CD14-positive monocyte (primary cell): ENCODE data around the gene SHMT2. TPM values are rescaled to one million over a fixed set of nuclear protein-coding genes. Genes with fewer than 3 reads are reported as not detected.

Source experiments
- DNase-seq, 3 donors: peaks; one replicate each; pipeline ENCODE4 v3.0.0-alpha.2; 2011 to 2022
- H2AFZ ChIP-seq: 2 replicates; pipeline ENCODE4 v1.6.0; 2012; ENCODE audit warnings: mild to moderate bottlenecking, low read depth, low read length, inconsistent platforms; ENCODE audit not compliant: insufficient read depth, poor library complexity, severe bottlenecking
- H3K27ac ChIP-seq, 2 donors: 1 replicate in 1 of 2; 2 replicates in 1 of 2; pipeline ENCODE4 v1.5.1; 2012 to 2013; ENCODE audit warnings: low read length in 2 of 2, control low read depth in 1 of 2, inconsistent platforms in 1 of 2, low read depth in 1 of 2, mild to moderate bottlenecking in 1 of 2
- H3K27me3 ChIP-seq, 2 donors: one replicate each; pipeline versions ENCODE4 v1.6.0 to v1.6.1; 2011 to 2013; ENCODE audit warnings: low read length in 2 of 2; ENCODE audit not compliant: control insufficient read depth in 2 of 2, insufficient read depth in 2 of 2
- H3K36me3 ChIP-seq, 2 donors: replicated peaks in 1 of 2; 1 replicate in 1 of 2; 2 replicates in 1 of 2; pipeline versions ENCODE4 v1.5.1 to v1.6.1; 2012 to 2013; ENCODE audit warnings: low read length in 2 of 2, control low read depth in 1 of 2, inconsistent platforms in 1 of 2, mild to moderate bottlenecking in 1 of 2; ENCODE audit not compliant: insufficient read depth in 2 of 2, control insufficient read depth in 1 of 2
- H3K4me1 ChIP-seq, 2 donors: 1 replicate in 1 of 2; 2 replicates in 1 of 2; pipeline versions ENCODE4 v1.5.1 to v1.6.1; 2012 to 2013; ENCODE audit warnings: low read length in 2 of 2, control low read depth in 1 of 2, inconsistent platforms in 1 of 2, mild to moderate bottlenecking in 1 of 2, moderate library complexity in 1 of 2; ENCODE audit not compliant: insufficient read depth in 2 of 2, control insufficient read depth in 1 of 2
- H3K4me2 ChIP-seq: replicated peaks from 2 replicates; pipeline ENCODE3; 2012; ENCODE audit warnings: low read length, moderate library complexity, mild to moderate bottlenecking; ENCODE audit not compliant: poor library complexity, severe bottlenecking; ENCODE audit errors: extremely low read depth
- H3K4me3 ChIP-seq, 3 experiments: fragments of 200-600 bp in 1 of 3; sonication (generic) in 1 of 3; replicated peaks in 1 of 3; 1 replicate in 2 of 3; 2 replicates in 1 of 3; pipeline ENCODE4 v1.5.1; 2011 to 2013; ENCODE audit warnings: low read length in 3 of 3, mild to moderate bottlenecking in 3 of 3, control low read depth in 2 of 3, low read depth in 2 of 3, inconsistent platforms in 1 of 3, moderate library complexity in 1 of 3
- H3K79me2 ChIP-seq: 2 replicates; pipeline ENCODE4 v1.6.0; 2012; ENCODE audit warnings: mild to moderate bottlenecking, control low read depth, inconsistent platforms, low read length, moderate library complexity; ENCODE audit not compliant: insufficient read depth
- H3K9ac ChIP-seq: 2 replicates; pipeline ENCODE4 v1.6.0; 2017; ENCODE audit warnings: low read length, mild to moderate bottlenecking; ENCODE audit not compliant: insufficient read depth, poor library complexity, severe bottlenecking
- H3K9me3 ChIP-seq, 2 donors: replicated peaks in 1 of 2; 1 replicate in 1 of 2; 2 replicates in 1 of 2; pipeline versions ENCODE4 v1.5.1 to v1.6.1; 2012 to 2013; ENCODE audit warnings: low read length in 2 of 2, control low read depth in 1 of 2; ENCODE audit not compliant: control insufficient read depth in 1 of 2, insufficient read depth in 1 of 2
- H4K20me1 ChIP-seq: 2 replicates; pipeline ENCODE4 v1.6.0; 2012; ENCODE audit warnings: mild to moderate bottlenecking, low read length, control low read depth, moderate library complexity; ENCODE audit not compliant: insufficient read depth
- H3K27ac Mint-ChIP-seq, 7 donors: one replicate each; pipeline ENCODE4 v1.8.0; 2020; ENCODE audit warnings: mild to moderate bottlenecking in 7 of 7, mixed read lengths in 7 of 7, moderate library complexity in 6 of 7, inconsistent platforms in 2 of 7
- H3K27me3 Mint-ChIP-seq, 3 donors: one replicate each; pipeline ENCODE4 v1.8.0; 2021 to 2022; ENCODE audit warnings: low read depth in 3 of 3, mild to moderate bottlenecking in 3 of 3, mixed read lengths in 3 of 3, moderate library complexity in 3 of 3, inconsistent platforms in 1 of 3
- H3K36me3 Mint-ChIP-seq, 2 donors: one replicate each; pipeline ENCODE4 v1.8.0; 2020; ENCODE audit warnings: mixed read lengths in 2 of 2, inconsistent platforms in 1 of 2, mild to moderate bottlenecking in 1 of 2
- H3K4me1 Mint-ChIP-seq: one replicate; pipeline ENCODE4 v1.8.0; 2020; ENCODE audit warnings: mild to moderate bottlenecking, mixed read lengths
- H3K4me3 Mint-ChIP-seq, 2 donors: one replicate each; pipeline ENCODE4 v1.8.0; 2020; ENCODE audit warnings: mild to moderate bottlenecking in 2 of 2, mixed read lengths in 2 of 2, moderate library complexity in 1 of 2
- H3K9me3 Mint-ChIP-seq, 7 donors: one replicate each; pipeline ENCODE4 v1.8.0; 2020 to 2022; ENCODE audit warnings: mixed read lengths in 7 of 7, mild to moderate bottlenecking in 6 of 7, moderate library complexity in 6 of 7, inconsistent platforms in 2 of 7
- WGBS: methylation state at CpG from one replicate; pipeline ENCODE4 v1.1.5; 2013; ENCODE audit warnings: missing lambda C conversion rate; ENCODE audit not compliant: insufficient coverage; 5-methylcytosine and 5-hydroxymethylcytosine counted together
- intact Hi-C, 2 donors: fragments of 100-400 bp; cut with micrococcal nuclease; formaldehyde crosslinking; loops; one replicate each; pipeline versions ENCODE4 v1.15.0 to v1.15.1; 2023
- polyA plus RNA-seq, 3 donors: library from polyadenylated mRNA; depleted of rRNA in 1 of 3; unstranded in 2 of 3; stranded (reverse) in 1 of 3; fragments of 300-500 nt in 2 of 3; fragments of >200 nt in 1 of 3; fragmentation: Illumina TruSeq in 2 of 3; gene quantifications; 1 replicate in 2 of 3; 2 replicates in 1 of 3; pipeline ENCODE4 v1.2.3, GENCODE V29; 2012 to 2021
- TF ChIP-seq, protein P1 (sequence below): fragments of 200-600 bp; IDR thresholded peaks from one replicate; pipeline ENCODE4 v1.8.0; 2022; ENCODE audit warnings: antibody characterized with exemption, mild to moderate bottlenecking

SHMT2 gene
- polyA plus RNA-seq, 3 donors, result 36.8 to 52.0 (median 39.8) TPM

DNA sequence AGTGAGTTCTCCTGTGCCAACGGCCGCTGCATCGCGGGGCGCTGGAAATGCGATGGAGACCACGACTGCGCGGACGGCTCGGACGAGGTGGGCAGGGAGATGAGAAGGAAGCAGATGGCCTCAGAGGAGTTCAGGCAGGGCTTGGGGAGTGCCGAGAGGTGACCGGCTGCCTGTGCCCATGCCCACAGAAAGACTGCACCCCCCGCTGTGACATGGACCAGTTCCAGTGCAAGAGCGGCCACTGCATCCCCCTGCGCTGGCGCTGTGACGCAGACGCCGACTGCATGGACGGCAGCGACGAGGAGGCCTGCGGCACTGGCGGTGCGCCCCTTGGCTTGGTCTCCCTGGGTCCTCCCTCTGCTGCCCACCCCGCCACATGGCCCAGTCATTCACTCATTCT, 26.3 kb upstream of the SHMT2 start:
- Histone ChIP-seq H3K4me2 (no peak overlapping the region), H4K20me1 (peaks cover 96% of the 10 kb centered on the region), H3K4me3 (no peak overlapping the region), H3K36me3 (peaks cover 96 to 97% of the 10 kb centered on the region in 2 donors), H2AFZ (no peak overlapping the region), H3K4me1 (no peaks in the 10 kb centered on the region), H3K27me3 (no peaks in the 10 kb centered on the region), H3K27ac (no peak overlapping the region), H3K79me2 (no peaks in the 10 kb centered on the region), H3K9me3 (no peaks in the 10 kb centered on the region), H3K9ac (no peak overlapping the region)
- Mint-ChIP-seq H3K27me3 (peaks cover 0 to 10% (median 3%) of the 10 kb centered on the region in 3 donors), H3K9me3 (peaks cover 0 to 3% (median 0%) of the 10 kb centered on the region in 7 donors), H3K4me1 (no peaks in the 10 kb centered on the region), H3K4me3 (no peak overlapping the region), H3K27ac (no peak overlapping the region), H3K36me3 (peaks cover 93 to 98% of the 10 kb centered on the region in 2 donors)
- TF ChIP-seq, protein P1, sequence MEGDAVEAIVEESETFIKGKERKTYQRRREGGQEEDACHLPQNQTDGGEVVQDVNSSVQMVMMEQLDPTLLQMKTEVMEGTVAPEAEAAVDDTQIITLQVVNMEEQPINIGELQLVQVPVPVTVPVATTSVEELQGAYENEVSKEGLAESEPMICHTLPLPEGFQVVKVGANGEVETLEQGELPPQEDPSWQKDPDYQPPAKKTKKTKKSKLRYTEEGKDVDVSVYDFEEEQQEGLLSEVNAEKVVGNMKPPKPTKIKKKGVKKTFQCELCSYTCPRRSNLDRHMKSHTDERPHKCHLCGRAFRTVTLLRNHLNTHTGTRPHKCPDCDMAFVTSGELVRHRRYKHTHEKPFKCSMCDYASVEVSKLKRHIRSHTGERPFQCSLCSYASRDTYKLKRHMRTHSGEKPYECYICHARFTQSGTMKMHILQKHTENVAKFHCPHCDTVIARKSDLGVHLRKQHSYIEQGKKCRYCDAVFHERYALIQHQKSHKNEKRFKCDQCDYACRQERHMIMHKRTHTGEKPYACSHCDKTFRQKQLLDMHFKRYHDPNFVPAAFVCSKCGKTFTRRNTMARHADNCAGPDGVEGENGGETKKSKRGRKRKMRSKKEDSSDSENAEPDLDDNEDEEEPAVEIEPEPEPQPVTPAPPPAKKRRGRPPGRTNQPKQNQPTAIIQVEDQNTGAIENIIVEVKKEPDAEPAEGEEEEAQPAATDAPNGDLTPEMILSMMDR, result no peak
- no peak for DNase-seq
- intact Hi-C loops, result no loop called here
- 97% methylated on average over 20 of the region's 28 CpGs for WGBS

DNA sequence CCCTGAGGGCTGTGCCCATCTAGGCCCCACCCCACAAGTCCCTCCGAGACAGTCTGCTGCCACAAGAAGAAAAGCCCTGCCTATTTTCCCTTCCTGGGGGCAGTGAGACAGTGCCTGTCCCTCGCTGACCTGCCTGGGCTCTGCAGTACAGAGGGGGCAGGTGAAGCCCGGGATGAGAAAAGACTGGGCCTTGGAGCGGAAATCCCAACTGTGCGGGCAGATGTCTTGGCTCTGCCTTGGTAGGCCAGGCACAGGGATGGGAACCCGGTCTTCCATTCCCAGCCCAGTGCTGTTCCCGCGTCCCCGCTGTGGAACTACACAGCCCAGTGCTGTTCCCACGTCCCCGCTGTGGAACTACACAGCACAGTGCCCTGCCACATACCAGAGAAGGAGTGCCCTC, 25.7 kb upstream of the SHMT2 start:
- no peak overlapping the region for H3K27ac ChIP-seq
- peaks cover 0 to 6% (median 3%) of the 10 kb centered on the region in 3 donors for H3K27me3 Mint-ChIP-seq
- H3K4me3 ChIP-seq, result no peak overlapping the region
- WGBS, result 94% methylated on average over 6 of the region's 11 CpGs
- H3K36me3 ChIP-seq, result peaks cover 96 to 97% of the 10 kb centered on the region in 2 donors
- no peak overlapping the region for H2AFZ ChIP-seq
- H3K4me2 ChIP-seq, result no peak overlapping the region
- H3K4me1 ChIP-seq, result no peaks in the 10 kb centered on the region
- no peak overlapping the region for H3K4me3 Mint-ChIP-seq
- H3K27me3 ChIP-seq, result no peaks in the 10 kb centered on the region
- H3K9ac ChIP-seq, result no peak overlapping the region
- H3K9me3 Mint-ChIP-seq, result peaks cover 0 to 3% (median 0%) of the 10 kb centered on the region in 7 donors
- DNase-seq, result no peak
- peaks cover 96% of the 10 kb centered on the region for H4K20me1 ChIP-seq
- intact Hi-C loops, result no loop called here
- TF ChIP-seq, protein P1, result no peak
- no peaks in the 10 kb centered on the region for H3K4me1 Mint-ChIP-seq
- H3K9me3 ChIP-seq, result no peaks in the 10 kb centered on the region
- H3K36me3 Mint-ChIP-seq, result peaks cover 93 to 98% of the 10 kb centered on the region in 2 donors
- no peaks in the 10 kb centered on the region for H3K79me2 ChIP-seq
- no peak overlapping the region for H3K27ac Mint-ChIP-seq
